SK-N-SH treated with all-trans-retinoic acid at 6 μM for 48 hours (cell line): ENCODE results near the gene MPI.

Experiments used
- ARNTL ChIP-seq: fragments of 450-650 bp; formaldehyde crosslinking; IDR thresholded peaks from 2 replicates; pipeline ENCODE4 v1.5.0; 2020; ENCODE audit warnings: low read depth, mild to moderate bottlenecking, moderate library complexity, borderline replicate concordance
- BACH2 ChIP-seq: fragments of 250-450 bp; sonication (Bioruptor Pico); IDR thresholded peaks from 2 replicates; pipeline ENCODE4 v1.9.0; 2021; ENCODE audit warnings: mild to moderate bottlenecking, borderline replicate concordance
- GLIS3 ChIP-seq: fragments of 250-450 bp; sonication (Bioruptor Pico); IDR thresholded peaks from 2 replicates; pipeline ENCODE4 v1.5.0; 2020; ENCODE audit warnings: mild to moderate bottlenecking, moderate library complexity
- PPARA ChIP-seq: fragments of 250-450 bp; sonication (Bioruptor Pico); IDR thresholded peaks from 2 replicates; pipeline ENCODE4 v1.5.0; 2020; ENCODE audit warnings: mild to moderate bottlenecking, borderline replicate concordance
- SNAI2 ChIP-seq: fragments of 250-450 bp; sonication (Bioruptor Pico); IDR thresholded peaks from 2 replicates; pipeline ENCODE4 v1.5.0; 2020; ENCODE audit warnings: mild to moderate bottlenecking, moderate library complexity
- TOX ChIP-seq: fragments of 250-450 bp; sonication (Bioruptor Pico); IDR thresholded peaks from 2 replicates; pipeline ENCODE4 v1.8.0; 2021; ENCODE audit warnings: mild to moderate bottlenecking, moderate library complexity, borderline replicate concordance
- ZFP3 ChIP-seq: fragments of 250-450 bp; sonication (Bioruptor Pico); IDR thresholded peaks from 2 replicates; pipeline ENCODE4 v1.5.0; 2020; ENCODE audit warnings: mild to moderate bottlenecking, moderate library complexity
- ZFP30 ChIP-seq: fragments of 450-650 bp; formaldehyde crosslinking; IDR thresholded peaks from 2 replicates; pipeline ENCODE4 v1.5.0; 2022; ENCODE audit warnings: mild to moderate bottlenecking, moderate library complexity
- ZNF8 ChIP-seq: fragments of 450-650 bp; formaldehyde crosslinking; IDR thresholded peaks from 2 replicates; pipeline ENCODE4 v1.5.0; 2020; ENCODE audit warnings: mild to moderate bottlenecking, moderate library complexity
- TF ChIP-seq, protein P1 (sequence below): fragments of 250-450 bp; sonication (Bioruptor Pico); IDR thresholded peaks from 2 replicates; pipeline ENCODE4 v1.8.0; 2020; ENCODE audit warnings: mild to moderate bottlenecking, moderate library complexity, borderline replicate concordance
- TF ChIP-seq, protein P2 (sequence below): fragments of 250-450 bp; sonication (Bioruptor Pico); IDR thresholded peaks from 2 replicates; pipeline ENCODE4 v1.8.0; 2021; ENCODE audit warnings: low read depth, mild to moderate bottlenecking, moderate library complexity, borderline replicate concordance

DNA sequence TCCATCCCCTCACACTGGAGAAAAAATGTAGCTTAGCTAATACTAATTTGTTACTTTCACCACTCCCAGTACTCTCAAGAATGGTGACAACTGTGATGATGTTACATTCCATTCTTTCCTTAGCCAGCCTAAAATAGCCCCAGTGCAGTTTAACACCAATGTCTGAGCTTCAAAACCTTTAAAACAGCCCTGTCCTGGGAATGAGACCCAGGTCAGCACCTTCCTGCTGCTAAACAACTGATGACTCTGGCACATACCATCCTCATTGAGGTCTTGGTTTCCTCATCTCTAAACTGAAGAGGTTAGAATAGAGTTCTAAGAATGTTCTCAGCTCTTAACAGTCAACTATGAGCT lies 20.5 kb upstream of the MPI start:
- TF ChIP-seq, protein P1, sequence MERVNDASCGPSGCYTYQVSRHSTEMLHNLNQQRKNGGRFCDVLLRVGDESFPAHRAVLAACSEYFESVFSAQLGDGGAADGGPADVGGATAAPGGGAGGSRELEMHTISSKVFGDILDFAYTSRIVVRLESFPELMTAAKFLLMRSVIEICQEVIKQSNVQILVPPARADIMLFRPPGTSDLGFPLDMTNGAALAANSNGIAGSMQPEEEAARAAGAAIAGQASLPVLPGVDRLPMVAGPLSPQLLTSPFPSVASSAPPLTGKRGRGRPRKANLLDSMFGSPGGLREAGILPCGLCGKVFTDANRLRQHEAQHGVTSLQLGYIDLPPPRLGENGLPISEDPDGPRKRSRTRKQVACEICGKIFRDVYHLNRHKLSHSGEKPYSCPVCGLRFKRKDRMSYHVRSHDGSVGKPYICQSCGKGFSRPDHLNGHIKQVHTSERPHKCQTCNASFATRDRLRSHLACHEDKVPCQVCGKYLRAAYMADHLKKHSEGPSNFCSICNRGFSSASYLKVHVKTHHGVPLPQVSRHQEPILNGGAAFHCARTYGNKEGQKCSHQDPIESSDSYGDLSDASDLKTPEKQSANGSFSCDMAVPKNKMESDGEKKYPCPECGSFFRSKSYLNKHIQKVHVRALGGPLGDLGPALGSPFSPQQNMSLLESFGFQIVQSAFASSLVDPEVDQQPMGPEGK (CRISPR knock-in tag), result no peak
- no peak for TF ChIP-seq ZFP3 (CRISPR knock-in tag)
- TF ChIP-seq PPARA, result no peak
- no peak for TF ChIP-seq GLIS3
- TF ChIP-seq ZFP30 (CRISPR knock-in tag), result no peak
- TF ChIP-seq TOX, result no peak
- TF ChIP-seq ARNTL (CRISPR knock-in tag), result no peak
- no peak for TF ChIP-seq ZNF8 (CRISPR knock-in tag)
- no peak for TF ChIP-seq BACH2 (CRISPR knock-in tag)
- TF ChIP-seq SNAI2 (CRISPR knock-in tag), result no peak
- TF ChIP-seq, protein P2, sequence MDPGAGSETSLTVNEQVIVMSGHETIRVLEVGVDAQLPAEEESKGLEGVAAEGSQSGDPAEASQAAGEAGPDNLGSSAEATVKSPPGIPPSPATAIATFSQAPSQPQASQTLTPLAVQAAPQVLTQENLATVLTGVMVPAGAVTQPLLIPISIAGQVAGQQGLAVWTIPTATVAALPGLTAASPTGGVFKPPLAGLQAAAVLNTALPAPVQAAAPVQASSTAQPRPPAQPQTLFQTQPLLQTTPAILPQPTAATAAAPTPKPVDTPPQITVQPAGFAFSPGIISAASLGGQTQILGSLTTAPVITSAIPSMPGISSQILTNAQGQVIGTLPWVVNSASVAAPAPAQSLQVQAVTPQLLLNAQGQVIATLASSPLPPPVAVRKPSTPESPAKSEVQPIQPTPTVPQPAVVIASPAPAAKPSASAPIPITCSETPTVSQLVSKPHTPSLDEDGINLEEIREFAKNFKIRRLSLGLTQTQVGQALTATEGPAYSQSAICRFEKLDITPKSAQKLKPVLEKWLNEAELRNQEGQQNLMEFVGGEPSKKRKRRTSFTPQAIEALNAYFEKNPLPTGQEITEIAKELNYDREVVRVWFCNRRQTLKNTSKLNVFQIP (CRISPR knock-in tag), result no peak
